MV-4-11 (cell line): Measurements from ENCODE around the gene APOA1.
A peak's percentile ranks its signal among the peaks of the same experiment; 100 is the strongest.

ENCODE experiments used
- DNase-seq: peaks from one replicate; lab custom pipeline; 2025; lab: John Stamatoyannopoulos, UW

Gene APOA1

DNA sequence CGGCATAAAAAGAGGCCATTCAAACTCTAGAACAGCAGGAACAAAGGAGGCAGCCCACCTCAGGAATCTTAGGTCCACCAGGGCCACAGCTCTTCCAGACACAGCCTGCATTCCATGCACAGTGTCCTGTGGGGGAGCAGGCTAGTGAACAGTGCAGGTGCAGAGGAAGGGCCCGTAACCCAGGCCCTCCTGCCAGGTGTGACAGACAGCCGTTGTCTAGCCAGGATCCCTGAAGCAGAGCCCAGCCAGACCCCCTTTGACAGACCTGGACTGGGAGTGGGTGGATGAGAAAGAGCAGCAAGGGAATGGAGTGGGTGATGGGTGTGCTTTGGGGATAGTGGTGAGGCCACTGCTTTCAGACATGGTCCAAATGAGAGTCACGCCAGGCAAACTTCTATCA, 48.4 kb downstream of the APOA1 start:
- DNase-seq = no peak

DNA sequence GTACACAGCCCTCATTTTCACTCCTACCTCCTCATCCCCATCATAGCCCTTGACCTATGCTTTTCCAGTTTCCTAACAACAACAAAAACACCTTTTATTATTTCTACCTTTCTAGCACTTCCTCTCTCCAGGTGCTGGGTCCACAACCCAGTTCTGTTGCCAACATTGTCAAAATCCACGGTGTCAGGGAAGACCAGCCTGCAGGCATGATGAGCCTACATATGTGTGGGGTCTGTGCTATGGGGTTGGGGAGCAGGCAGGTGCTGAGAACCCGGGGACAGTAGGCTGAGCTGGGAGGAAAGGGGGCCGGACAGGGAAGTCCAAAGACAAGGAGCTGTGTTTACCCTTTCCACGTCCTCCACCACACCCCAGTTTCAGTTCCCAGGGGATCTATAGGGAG, 48.9 kb downstream of the APOA1 start:
- DNase-seq = no peak

DNA sequence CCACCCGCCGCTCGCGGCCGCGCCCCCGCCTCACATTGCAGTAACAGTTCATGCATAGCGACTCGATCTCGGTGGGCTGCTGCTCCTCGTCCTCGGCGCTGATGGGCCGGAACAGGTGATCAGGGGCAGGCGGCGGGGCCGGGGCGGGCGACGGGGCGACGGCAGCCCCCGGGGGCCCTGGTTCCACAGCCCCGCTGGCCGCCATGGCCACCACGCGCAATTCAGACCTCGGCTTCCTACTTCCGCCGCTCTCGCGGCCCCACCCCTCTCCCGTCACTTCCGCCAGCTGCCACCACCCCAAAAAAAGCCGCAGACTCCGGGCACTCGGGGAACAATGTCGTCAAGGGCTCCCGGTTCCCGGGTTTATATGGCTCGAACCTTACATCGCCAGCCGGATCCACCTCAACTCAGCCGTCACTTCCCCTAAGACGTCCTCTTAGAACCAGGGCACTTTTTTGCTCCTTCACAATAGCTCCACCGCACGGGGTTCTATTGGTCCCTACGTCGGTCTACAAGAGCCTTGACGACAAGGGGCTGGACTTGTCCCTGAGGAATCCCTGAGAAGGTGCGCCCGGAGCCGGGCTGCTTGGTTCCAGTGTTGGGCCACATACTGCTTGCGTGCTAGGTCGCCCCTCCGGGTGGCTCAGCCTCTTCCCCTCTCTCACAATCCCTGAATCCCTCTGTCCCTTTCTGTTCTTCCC, 49.5 kb downstream of the APOA1 start, which contains the start of gene ZPR1:
Gene ZPR1, minus strand, starts transcription at position 238 of the 701 bp plus-strand sequence. Its CDS starts 33 bp downstream, at position 205.
- DNase-seq = peak; percentile 63

DNA sequence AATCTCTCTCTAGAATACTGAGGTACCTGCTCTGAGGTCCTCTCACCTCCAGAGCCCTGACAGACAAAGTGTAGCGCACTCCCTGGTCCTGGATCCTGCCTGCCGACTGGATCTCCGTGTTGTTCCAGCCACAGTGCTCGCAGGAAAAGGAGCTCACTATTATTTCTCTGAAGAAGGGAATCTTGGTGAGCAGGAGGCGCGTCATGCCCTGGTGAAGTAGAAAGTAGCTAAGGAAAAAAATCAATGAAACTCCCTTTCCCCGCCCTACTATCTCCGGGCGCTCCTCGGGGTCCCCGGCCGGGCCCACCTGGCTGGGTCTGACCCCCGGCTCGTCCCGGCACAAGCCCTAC, 50.0 kb downstream of the APOA1 start:
- DNase-seq = no peak

DNA sequence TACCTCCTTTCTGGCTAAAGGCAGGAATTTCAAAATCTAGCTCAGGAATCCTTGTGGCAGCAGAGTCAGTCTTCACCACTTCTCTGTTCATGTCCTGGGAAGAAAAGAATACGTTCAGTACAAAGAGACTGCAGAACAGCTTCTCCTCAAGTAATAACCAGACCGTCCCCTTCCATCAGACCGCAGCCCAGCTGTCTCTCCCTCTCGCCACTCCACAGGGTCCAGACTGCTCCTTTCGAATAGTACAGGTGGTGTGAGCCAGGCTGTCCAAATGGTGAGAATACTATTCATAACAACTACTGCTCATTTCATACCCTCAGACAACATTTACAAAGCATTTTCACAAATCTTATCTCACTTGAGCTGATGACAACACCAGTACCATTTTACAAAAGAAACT, 50.5 kb downstream of the APOA1 start:
- no peak for DNase-seq

DNA sequence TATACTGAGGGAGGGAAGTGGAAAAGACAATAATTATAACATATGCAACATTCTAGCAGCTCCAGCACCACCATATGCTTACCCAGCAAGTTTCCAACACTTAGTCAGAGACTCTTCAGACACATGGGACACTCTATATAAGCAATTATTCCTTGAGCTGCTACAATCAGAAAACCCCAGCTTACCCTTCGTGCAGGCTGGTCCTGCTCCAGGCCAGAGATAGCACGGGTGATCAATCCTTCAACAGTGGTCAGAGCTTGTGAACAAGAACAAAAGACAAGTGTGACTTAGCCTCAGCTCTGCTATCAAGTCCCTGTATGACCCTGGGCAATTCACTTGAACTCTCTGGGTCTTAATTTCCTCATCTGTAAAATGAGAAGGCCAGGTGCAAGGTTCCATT, 51.1 kb downstream of the APOA1 start:
- no peak for DNase-seq
